ENCODE results near the gene DTX3.
"Not testable (repeated sequence)": the region's sequence is repeated elsewhere in the genome, so short reads cannot be mapped to it uniquely, and the experiment has no call there.

- not testable (repeated sequence) for TF ChIP-seq CTCF (IDR thresholded peaks at IDR 0.05 in 2 of 3, conservative IDR thresholded peaks at IDR 0.05 in 1 of 3; ENCODE audit: borderline replicate concordance in 1 of 3, insufficient read depth in 1 of 3, low read depth in 2 of 3, low read length in 2 of 3); MAX (IDR thresholded peaks at IDR 0.05)
Observed at GRCh38 chr12:57618431-57618830, 13.8 kb downstream of the DTX3 start.

All from HCT116 (cell line).